ENCODE results near the gene TANC1. TPM values are rescaled to one million over a fixed set of nuclear protein-coding genes. Genes with fewer than 3 reads are reported as not detected.

The TANC1 gene
- total RNA-seq, 2 experiments from 2014 or later: 0.41 to 0.47 TPM

- Histone ChIP-seq H3K9me3 (ENCODE audit: control insufficient read depth in 1 of 2, insufficient read depth in 1 of 2, low read length in 2 of 2) (no peaks in the 10 kb centered on the region), H3K4me3 (ENCODE audit: low read length) (no peak overlapping the region), H3K27me3 (ENCODE audit: control insufficient read depth in 1 of 2, insufficient read depth in 2 of 2, low read length in 2 of 2) (no peaks in the 10 kb centered on the region), H3K27ac (ENCODE audit: low read depth in 1 of 2, low read length in 2 of 2) (no peak overlapping the region), H3K4me1 (ENCODE audit: insufficient read depth, low read length) (peaks cover 3% of the 10 kb centered on the region), H3K36me3 (ENCODE audit: insufficient read depth, low read length) (no peaks in the 10 kb centered on the region)
- ATAC-seq (ENCODE audit: poor library complexity): no peak
- peak in 4 of 14 experiments; percentile 35 to 43 (median 36) for DNase-seq
- H3K27me3 Mint-ChIP-seq: no peaks in the 10 kb centered on the region
- no peak for TF ChIP-seq CTCF (IDR thresholded peaks at IDR 0.05)
- H3K36me3 Mint-ChIP-seq (ENCODE audit: low read depth): no peaks in the 10 kb centered on the region
- no peak overlapping the region for H3K4me3 Mint-ChIP-seq
- ChIA-PET POLR2A (interaction anchor here (0.8 kb wide), 1 partner anchor 52 kb away, joined by 3 read pairs; no protein-coding TSS in a partner anchor), CTCF (interaction anchor here (0.6 kb wide), 1 partner anchor 284 kb away, joined by 3 read pairs; no protein-coding TSS in a partner anchor)
- H3K4me1 Mint-ChIP-seq (ENCODE audit: low read depth): peaks cover 4% of the 10 kb centered on the region
- intact Hi-C loops (cut with DNase I, micrococcal nuclease): loop anchor here in 1 of 2 experiments (5.0 kb wide), 3 partner anchors 48 to 283 kb away; no protein-coding TSS in a partner anchor
- no peak overlapping the region for H3K27ac Mint-ChIP-seq
- no peaks in the 10 kb centered on the region for H3K9me3 Mint-ChIP-seq
These were observed 217.1 kb downstream of the TANC1 start for GRCh38 chr2:159185401-159186130.

- ATAC-seq (ENCODE audit: poor library complexity) (no peak), DNase-seq (no peak)
- Mint-ChIP-seq H3K27ac (no peak overlapping the region), H3K36me3 (ENCODE audit: low read depth) (no peaks in the 10 kb centered on the region), H3K4me1 (ENCODE audit: low read depth) (peaks cover 4% of the 10 kb centered on the region), H3K27me3 (no peaks in the 10 kb centered on the region), H3K4me3 (no peak overlapping the region), H3K9me3 (no peaks in the 10 kb centered on the region)
- no peaks in the 10 kb centered on the region for H3K9me3 ChIP-seq (ENCODE audit: control insufficient read depth in 1 of 2, insufficient read depth in 1 of 2, low read length in 2 of 2)
- TF ChIP-seq CTCF (IDR thresholded peaks at IDR 0.05): no peak
- no peak overlapping the region for H3K4me3 ChIP-seq (ENCODE audit: low read length)
- H3K36me3 ChIP-seq (ENCODE audit: insufficient read depth, low read length): no peaks in the 10 kb centered on the region
- peaks cover 3% of the 10 kb centered on the region for H3K4me1 ChIP-seq (ENCODE audit: insufficient read depth, low read length)
- ChIA-PET POLR2A (no interaction called here), CTCF (no interaction called here)
- no peak overlapping the region for H3K27ac ChIP-seq (ENCODE audit: low read depth in 1 of 2, low read length in 2 of 2)
- H3K27me3 ChIP-seq (ENCODE audit: control insufficient read depth in 1 of 2, insufficient read depth in 2 of 2, low read length in 2 of 2): no peaks in the 10 kb centered on the region
- intact Hi-C loops (cut with DNase I, micrococcal nuclease): loop anchor here in 1 of 2 experiments (5.0 kb wide), 3 partner anchors 49 to 284 kb away; no protein-coding TSS in a partner anchor
These were observed 218.0 kb downstream of the TANC1 start for GRCh38 chr2:159186462-159186861.

DNA sequence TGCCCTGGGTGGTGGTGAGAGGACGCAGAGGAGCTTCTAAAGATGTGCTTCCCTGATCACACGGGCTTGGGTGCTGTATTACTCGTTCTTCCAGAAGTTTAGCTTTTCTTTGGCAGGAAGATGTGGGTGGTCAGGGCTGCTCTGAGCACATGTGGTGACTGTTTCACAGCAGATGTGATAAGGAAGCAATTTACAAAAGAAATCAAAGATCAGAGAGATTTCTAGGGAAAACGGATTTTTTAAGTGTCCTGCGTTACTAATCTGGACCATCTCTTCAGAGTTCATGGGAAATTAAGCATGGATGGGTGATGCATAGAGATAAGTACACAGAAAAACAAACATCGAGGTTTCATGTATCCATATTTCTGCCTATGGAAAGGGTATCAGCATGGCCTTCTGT lies 218.7 kb downstream of the TANC1 start:
- Mint-ChIP-seq H3K4me3 (no peak overlapping the region), H3K27ac (no peak overlapping the region), H3K36me3 (ENCODE audit: low read depth) (no peaks in the 10 kb centered on the region), H3K4me1 (ENCODE audit: low read depth) (peaks cover 4% of the 10 kb centered on the region), H3K27me3 (no peaks in the 10 kb centered on the region), H3K9me3 (no peaks in the 10 kb centered on the region)
- TF ChIP-seq CTCF (IDR thresholded peaks at IDR 0.05): no peak
- no peaks in the 10 kb centered on the region for H3K9me3 ChIP-seq (ENCODE audit: control insufficient read depth in 1 of 2, insufficient read depth in 1 of 2, low read length in 2 of 2)
- no peaks in the 10 kb centered on the region for H3K27me3 ChIP-seq (ENCODE audit: control insufficient read depth in 1 of 2, insufficient read depth in 2 of 2, low read length in 2 of 2)
- ChIA-PET CTCF (no interaction called here), POLR2A (no interaction called here)
- H3K27ac ChIP-seq (ENCODE audit: low read depth in 1 of 2, low read length in 2 of 2): no peak overlapping the region
- no peak for DNase-seq
- intact Hi-C loops (cut with DNase I, micrococcal nuclease): loop anchor here in 1 of 2 experiments (5.0 kb wide), 3 partner anchors 50 to 285 kb away; no protein-coding TSS in a partner anchor
- H3K36me3 ChIP-seq (ENCODE audit: insufficient read depth, low read length): no peaks in the 10 kb centered on the region
- H3K4me1 ChIP-seq (ENCODE audit: insufficient read depth, low read length): peaks cover 3% of the 10 kb centered on the region
- no peak overlapping the region for H3K4me3 ChIP-seq (ENCODE audit: low read length)
- no peak for ATAC-seq (ENCODE audit: poor library complexity)

All from CD4-positive, alpha-beta T cell (primary cell).